DMS 273 (cell line): ENCODE data around the gene ENTREP1.
"Not testable (repeated sequence)": the region's sequence is repeated elsewhere in the genome, so short reads cannot be mapped to it uniquely, and the experiment has no call there.

Source experiments
- DNase-seq: peaks from one replicate; lab custom pipeline; 2025; ENCODE audit not compliant: unreplicated experiment; lab: John Stamatoyannopoulos, UW

Gene ENTREP1

GRCh38 chr9:69324549-69325401 is at the start of gene ENTREP1:
Gene ENTREP1, plus strand, starts transcription at chr9:69325215. Its CDS starts 95 bp downstream, at chr9:69325310.
- DNase-seq = peak; percentile 60

GRCh38 chr9:69276775-69277174 is 48.2 kb upstream of the ENTREP1 start:
- no peak for DNase-seq

GRCh38 chr9:69279084-69279731 is 45.8 kb upstream of the ENTREP1 start:
- DNase-seq = no peak

- no peak for DNase-seq
Measured at GRCh38 chr9:69279733-69280132, 45.3 kb upstream of the ENTREP1 start.

GRCh38 chr9:69283003-69283402 is 42.0 kb upstream of the ENTREP1 start:
- no peak for DNase-seq

- no peak for DNase-seq
Measured at GRCh38 chr9:69292078-69292477, 32.9 kb upstream of the ENTREP1 start.

- DNase-seq = no peak
Measured at GRCh38 chr9:69293156-69293555, 31.9 kb upstream of the ENTREP1 start.

GRCh38 chr9:69295872-69296552 is 29.0 kb upstream of the ENTREP1 start:
- DNase-seq = peak; percentile 9

- no peak for DNase-seq
Measured at GRCh38 chr9:69297300-69297980, 27.6 kb upstream of the ENTREP1 start.

- no peak for DNase-seq
Measured at GRCh38 chr9:69299315-69299714, 25.7 kb upstream of the ENTREP1 start.

- no peak for DNase-seq
Measured at GRCh38 chr9:69299826-69300225, 25.2 kb upstream of the ENTREP1 start.

GRCh38 chr9:69303331-69303730 is 21.7 kb upstream of the ENTREP1 start:
- no peak for DNase-seq

GRCh38 chr9:69306895-69307445 is 18.0 kb upstream of the ENTREP1 start:
- DNase-seq = not testable (repeated sequence)

GRCh38 chr9:69307446-69308205 is 17.4 kb upstream of the ENTREP1 start:
- no peak for DNase-seq

GRCh38 chr9:69308206-69308931 is 16.6 kb upstream of the ENTREP1 start:
- no peak for DNase-seq

GRCh38 chr9:69313175-69313574 is 11.8 kb upstream of the ENTREP1 start:
- DNase-seq = no peak

- DNase-seq = no peak
Measured at GRCh38 chr9:69314547-69314946, 10.5 kb upstream of the ENTREP1 start.

GRCh38 chr9:69317081-69317480 is 7.9 kb upstream of the ENTREP1 start:
- DNase-seq = no peak

- no peak for DNase-seq
Measured at GRCh38 chr9:69317894-69318293, 7.1 kb upstream of the ENTREP1 start.
